ENCODE results near the gene SOX2.

DNA sequence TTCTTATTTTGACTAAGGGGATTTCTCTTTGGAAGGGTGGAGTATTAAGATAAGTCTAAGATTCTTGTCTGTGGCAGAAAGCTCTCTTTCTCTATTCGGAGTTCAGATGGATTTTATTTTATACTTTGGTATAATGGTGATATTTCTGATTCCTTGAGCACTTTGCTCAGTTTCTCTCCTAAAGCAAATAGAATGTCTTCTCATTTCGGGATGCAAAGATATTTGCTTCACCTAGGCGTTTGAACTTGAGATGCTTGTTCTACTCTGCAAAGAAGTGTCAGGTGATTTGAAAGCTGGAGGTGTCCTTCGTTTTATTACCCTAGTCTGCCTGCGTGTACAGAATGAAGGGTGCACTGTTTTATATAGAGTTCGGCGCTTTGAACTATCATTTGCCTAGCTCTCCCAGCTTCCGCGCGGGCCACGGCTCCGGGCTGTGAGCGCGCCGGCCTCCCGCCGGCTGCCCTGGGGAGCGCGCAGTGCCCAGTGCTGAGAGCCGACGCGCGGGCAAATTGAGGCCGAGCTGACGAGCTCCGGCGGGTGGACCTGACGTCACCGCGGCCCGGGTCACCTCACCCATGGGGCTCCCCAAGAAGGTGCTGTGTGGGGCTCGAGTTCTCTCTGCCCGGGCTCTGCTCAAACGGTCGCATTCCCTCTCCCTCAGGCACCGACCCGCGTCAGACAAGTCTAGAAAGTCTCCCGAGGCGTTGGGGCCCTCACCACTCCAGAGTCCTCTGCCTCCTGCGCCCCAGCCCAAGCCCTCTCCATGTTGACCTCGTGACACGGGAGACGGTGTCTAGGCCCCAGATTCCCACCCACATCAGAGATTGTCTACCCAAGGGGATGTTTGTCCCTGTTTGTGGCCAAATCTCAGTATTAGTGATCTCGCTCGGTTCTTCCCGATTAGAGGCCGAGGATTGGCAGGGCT, 7.5 kb downstream of the SOX2 start:
- no peak for TF ChIP-seq POLR2A (IDR thresholded peaks at IDR 0.05)
- TF ChIP-seq, protein P1, sequence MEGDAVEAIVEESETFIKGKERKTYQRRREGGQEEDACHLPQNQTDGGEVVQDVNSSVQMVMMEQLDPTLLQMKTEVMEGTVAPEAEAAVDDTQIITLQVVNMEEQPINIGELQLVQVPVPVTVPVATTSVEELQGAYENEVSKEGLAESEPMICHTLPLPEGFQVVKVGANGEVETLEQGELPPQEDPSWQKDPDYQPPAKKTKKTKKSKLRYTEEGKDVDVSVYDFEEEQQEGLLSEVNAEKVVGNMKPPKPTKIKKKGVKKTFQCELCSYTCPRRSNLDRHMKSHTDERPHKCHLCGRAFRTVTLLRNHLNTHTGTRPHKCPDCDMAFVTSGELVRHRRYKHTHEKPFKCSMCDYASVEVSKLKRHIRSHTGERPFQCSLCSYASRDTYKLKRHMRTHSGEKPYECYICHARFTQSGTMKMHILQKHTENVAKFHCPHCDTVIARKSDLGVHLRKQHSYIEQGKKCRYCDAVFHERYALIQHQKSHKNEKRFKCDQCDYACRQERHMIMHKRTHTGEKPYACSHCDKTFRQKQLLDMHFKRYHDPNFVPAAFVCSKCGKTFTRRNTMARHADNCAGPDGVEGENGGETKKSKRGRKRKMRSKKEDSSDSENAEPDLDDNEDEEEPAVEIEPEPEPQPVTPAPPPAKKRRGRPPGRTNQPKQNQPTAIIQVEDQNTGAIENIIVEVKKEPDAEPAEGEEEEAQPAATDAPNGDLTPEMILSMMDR (IDR thresholded peaks at IDR 0.05): no peak
